Measurements from ENCODE around the gene KRT38. TPM values are rescaled to one million over a fixed set of nuclear protein-coding genes. Genes with fewer than 3 reads are reported as not detected.

KRT38 gene
- total RNA-seq: not detected in 2 replicates

DNA sequence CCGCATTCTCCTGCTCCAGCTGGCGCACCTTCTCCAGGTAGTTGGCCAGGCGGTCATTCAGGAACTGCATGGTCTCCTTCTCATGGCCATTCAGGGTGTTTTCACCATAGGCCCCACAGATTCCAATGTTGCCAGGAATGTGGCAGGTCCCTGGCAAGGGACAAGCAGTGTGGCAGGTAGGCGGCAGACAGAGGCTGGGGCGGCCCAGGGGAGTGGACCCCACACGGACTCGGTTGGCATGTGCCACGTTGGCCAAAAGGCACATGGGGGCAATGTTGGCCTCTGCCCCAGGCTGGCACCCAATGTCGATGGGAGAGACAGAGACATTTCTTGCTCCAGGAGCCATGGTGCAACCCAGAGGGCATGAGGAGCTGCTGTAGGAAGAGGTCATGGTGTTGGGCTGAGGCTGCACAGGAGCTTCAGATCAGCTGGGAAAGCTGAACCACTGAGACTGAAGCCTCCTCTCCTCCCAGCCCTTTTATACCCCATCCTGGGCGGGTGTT, at the start of gene KRT38:
KRT38 (minus strand) TSS at position 453 of the 503 bp plus-strand sequence; CDS start at position 391, 62 bp downstream.

DNA sequence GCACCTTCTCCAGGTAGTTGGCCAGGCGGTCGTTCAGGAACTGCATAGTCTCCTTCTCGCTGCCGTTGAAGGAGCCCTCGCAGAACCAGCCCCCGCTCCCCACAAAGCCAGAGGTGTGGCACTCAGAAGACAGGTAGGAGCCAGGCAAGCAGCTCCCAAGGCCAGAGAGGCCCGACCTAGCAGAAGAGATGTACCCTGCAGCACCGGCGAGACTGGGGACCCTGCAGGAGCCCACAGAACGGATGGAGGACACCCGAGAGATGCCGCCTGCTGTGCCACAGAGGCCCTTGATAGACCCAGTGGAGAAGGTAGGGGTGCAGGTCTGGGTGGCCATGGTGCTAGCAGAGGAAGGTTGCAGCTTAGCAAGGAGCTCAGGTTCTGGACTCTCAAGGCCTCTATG, 48.7 kb upstream of the KRT38 start, which contains the start of gene KRT36:
KRT36 (minus strand) TSS at position 380 of the 400 bp plus-strand sequence; CDS start at position 334, 46 bp downstream.

DNA sequence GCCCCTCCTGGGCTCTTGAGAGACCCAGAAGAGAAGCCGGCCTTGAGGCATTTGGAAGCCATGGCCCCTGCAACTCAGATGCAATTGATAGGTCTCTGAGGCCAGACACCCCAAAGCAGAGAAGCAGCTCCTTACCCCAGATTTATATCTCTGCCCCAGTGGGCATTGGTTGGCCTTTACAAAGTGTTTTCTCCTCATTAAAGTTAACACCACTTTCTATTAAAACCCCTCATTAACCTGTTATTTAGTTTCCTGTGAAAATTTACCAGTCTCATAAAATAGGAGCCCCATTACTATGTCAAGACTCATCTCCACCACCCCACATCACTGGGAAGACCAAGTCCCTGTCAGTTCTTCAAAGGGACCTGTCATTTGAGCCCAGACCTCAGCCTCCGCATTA, 40.3 kb upstream of the KRT38 start, which contains the start of gene KRT35:
KRT35 (minus strand) TSS at position 116 of the 400 bp plus-strand sequence; CDS start at position 62, 54 bp downstream.

DNA sequence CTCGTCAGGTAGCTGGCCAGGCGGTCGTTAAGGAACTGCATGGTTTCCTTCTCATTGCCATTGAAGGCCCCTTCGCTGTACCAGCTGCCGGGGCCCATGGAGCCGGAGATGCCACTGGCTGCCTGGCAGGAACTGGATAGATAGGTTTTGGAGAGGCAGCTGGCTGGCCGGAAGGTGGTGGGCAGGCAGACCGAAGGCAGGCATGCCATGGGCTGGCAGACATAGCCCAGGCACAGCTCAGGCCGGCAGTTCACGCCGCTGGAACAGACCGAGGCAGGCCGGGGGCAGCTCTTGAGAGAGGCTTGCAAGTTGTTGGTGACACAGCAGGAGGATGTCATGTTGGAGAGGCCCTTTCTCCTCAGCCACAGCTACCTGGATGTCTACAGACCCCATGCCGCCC, 26.2 kb upstream of the KRT38 start, which contains the start of gene KRT32:
KRT32 (minus strand) TSS at position 399 of the 400 bp plus-strand sequence; CDS start at position 338, 61 bp downstream.

DNA sequence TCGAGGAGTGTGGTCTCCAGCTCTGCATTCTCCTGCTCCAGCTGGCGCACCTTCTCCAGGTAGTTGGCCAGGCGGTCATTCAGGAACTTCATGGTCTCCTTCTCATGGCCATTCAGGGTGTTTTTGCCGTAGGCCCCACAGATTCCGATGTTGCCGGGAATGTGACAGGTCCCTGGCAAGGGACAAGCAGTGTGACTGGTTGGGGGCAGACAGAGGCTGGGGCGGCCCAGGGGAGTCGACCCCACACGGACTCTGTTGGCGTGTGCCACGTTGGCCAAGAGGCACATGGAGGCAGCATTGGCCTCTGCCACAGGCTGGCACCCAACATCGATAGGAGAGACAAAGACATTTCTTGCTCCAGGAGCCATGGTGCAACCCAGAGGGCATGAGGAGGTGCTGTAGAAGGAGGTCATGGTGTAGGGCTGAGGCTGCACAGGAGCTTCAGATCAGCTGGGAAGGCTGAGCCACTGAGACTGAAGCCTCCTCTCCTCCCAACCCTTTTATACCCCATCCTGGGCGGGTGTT, 16.6 kb downstream of the KRT38 start, which contains the start of gene KRT37:
KRT37 (minus strand) TSS at position 475 of the 525 bp plus-strand sequence; CDS start at position 413, 62 bp downstream.

DNA sequence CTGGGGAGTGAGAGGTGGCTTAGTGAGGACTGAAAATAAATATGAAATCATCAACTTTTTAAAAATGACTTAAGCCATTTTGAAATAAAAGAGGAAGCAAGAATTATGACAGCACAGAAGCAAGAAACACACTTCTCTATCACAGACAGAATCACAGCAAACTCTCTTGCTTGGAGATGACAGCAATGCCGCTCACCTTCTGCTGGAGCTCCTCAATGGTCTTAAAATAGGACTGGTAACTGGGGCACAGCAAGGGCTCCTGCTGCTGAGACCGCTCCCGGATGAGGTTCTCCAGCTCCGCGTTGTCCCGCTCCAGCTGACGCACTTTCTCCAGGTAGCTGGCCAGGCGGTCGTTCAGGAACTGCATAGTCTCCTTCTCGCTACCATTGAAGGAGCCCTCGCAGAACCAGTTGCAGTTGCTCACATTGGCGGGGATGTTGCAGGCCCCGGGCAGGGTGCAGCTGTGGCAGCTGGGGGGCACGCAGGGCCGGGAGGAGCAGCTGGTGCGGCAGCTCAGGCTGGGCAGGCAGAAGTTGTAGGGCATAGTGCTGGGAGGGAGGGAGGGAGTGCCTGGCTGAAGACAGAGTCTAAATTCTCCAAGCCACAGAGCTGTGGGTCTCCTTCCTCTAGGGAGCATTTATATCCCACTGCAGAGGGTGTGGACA, 43.7 kb downstream of the KRT38 start, which contains the start of gene KRT31:
KRT31 (minus strand) TSS at position 613 of the 665 bp plus-strand sequence; CDS start at position 544, 69 bp downstream.

Other genes starting within 250 kb of the KRT38 start
- not detected in 2 replicates for gene KRTAP9-2, start 214.3 kb downstream of the KRT38 start, total RNA-seq
- not detected in 2 replicates for gene KRTAP9-3, start 208.5 kb downstream of the KRT38 start, total RNA-seq
- not detected in 2 replicates for gene KRTAP9-8, start 203.0 kb downstream of the KRT38 start, total RNA-seq
- not detected in 2 replicates for gene KRTAP9-4, start 191.3 kb downstream of the KRT38 start, total RNA-seq
- not detected in 2 replicates for gene KRTAP9-9, start 185.6 kb downstream of the KRT38 start, total RNA-seq
- gene KRTAP9-6, start 175.6 kb downstream of the KRT38 start, total RNA-seq: not detected in 2 replicates
- gene KRTAP9-7, start 165.3 kb downstream of the KRT38 start, total RNA-seq: not detected in 2 replicates
- not detected in 2 replicates for gene KRTAP29-1, start 138.1 kb downstream of the KRT38 start, total RNA-seq
- gene KRTAP16-1, start 131.7 kb downstream of the KRT38 start, total RNA-seq: not detected in 2 replicates
- gene KRTAP17-1, start 125.3 kb downstream of the KRT38 start, total RNA-seq: not detected in 2 replicates
- not detected in 2 replicates for gene KRT33A, start 90.2 kb downstream of the KRT38 start, total RNA-seq
- gene KRT33B, start 71.2 kb downstream of the KRT38 start, total RNA-seq: not detected in 2 replicates
- gene KRT34, start 58.7 kb downstream of the KRT38 start, total RNA-seq: not detected in 2 replicates
- gene KRT31, start 43.4 kb downstream of the KRT38 start, total RNA-seq: not detected in 2 replicates
- gene KRT37, start 16.4 kb downstream of the KRT38 start, total RNA-seq: not detected in 2 replicates
- gene KRT32, start 26.4 kb upstream of the KRT38 start, total RNA-seq: not detected in 2 replicates
- not detected in 2 replicates for gene KRT35, start 40.2 kb upstream of the KRT38 start, total RNA-seq
- not detected in 2 replicates for gene KRT36, start 48.9 kb upstream of the KRT38 start, total RNA-seq
- not detected in 2 replicates for gene KRT13, start 64.6 kb upstream of the KRT38 start, total RNA-seq
- gene KRT15, start 77.9 kb upstream of the KRT38 start, total RNA-seq: not detected in 2 replicates
- 33.3 and 57.3 TPM in 2 replicates for gene KRT19, start 87.3 kb upstream of the KRT38 start, total RNA-seq
- gene KRT9, start 131.1 kb upstream of the KRT38 start, total RNA-seq: not detected in 2 replicates
- 0.12 and 0.26 TPM in 2 replicates for gene KRT14, start 145.9 kb upstream of the KRT38 start, total RNA-seq
- 0.17 TPM in 1 of 2 replicates, not detected in the other for gene KRT16, start 171.8 kb upstream of the KRT38 start, total RNA-seq
- 2.5 TPM in 1 of 2 replicates, not detected in the other for gene KRT17, start 183.6 kb upstream of the KRT38 start, total RNA-seq
- 111 and 272 TPM in 2 replicates for gene EIF1, start 247.9 kb upstream of the KRT38 start, total RNA-seq